AG20443 (cell line): Measurements from ENCODE around the gene ADGRB3.
"Not testable (repeated sequence)": the region's sequence is repeated elsewhere in the genome, so short reads cannot be mapped to it uniquely, and the experiment has no call there.

Experiments used
- DNase-seq: peaks from one replicate; pipeline ENCODE4 v3.0.0; 2012; ENCODE audit warnings: low spot score, mixed read lengths

ADGRB3 gene

GRCh38 chr6:68740828-68741500, 105.9 kb downstream of the ADGRB3 start:
- DNase-seq, result no peak

- DNase-seq, result no peak
Observed at GRCh38 chr6:68741501-68742386, 106.7 kb downstream of the ADGRB3 start.

- DNase-seq, result no peak
Observed at GRCh38 chr6:68743099-68743498, 108.0 kb downstream of the ADGRB3 start.

- not testable (repeated sequence) for DNase-seq
Observed at GRCh38 chr6:68744376-68744775, 109.3 kb downstream of the ADGRB3 start.

- no peak for DNase-seq
Observed at GRCh38 chr6:68746376-68746775, 111.3 kb downstream of the ADGRB3 start.

GRCh38 chr6:68747110-68747790, 112.2 kb downstream of the ADGRB3 start:
- no peak for DNase-seq

GRCh38 chr6:68747832-68748231, 112.8 kb downstream of the ADGRB3 start:
- DNase-seq, result not testable (repeated sequence)

GRCh38 chr6:68754681-68755213, 119.7 kb downstream of the ADGRB3 start:
- DNase-seq, result no peak

- no peak for DNase-seq
Observed at GRCh38 chr6:68756454-68757375, 121.6 kb downstream of the ADGRB3 start.

GRCh38 chr6:68757821-68758220, 122.7 kb downstream of the ADGRB3 start:
- no peak for DNase-seq

- DNase-seq, result no peak
Observed at GRCh38 chr6:68758559-68758958, 123.5 kb downstream of the ADGRB3 start.

GRCh38 chr6:68760485-68760884, 125.4 kb downstream of the ADGRB3 start:
- no peak for DNase-seq

GRCh38 chr6:68760941-68761676, 126.0 kb downstream of the ADGRB3 start:
- DNase-seq, result no peak

- DNase-seq, result no peak
Observed at GRCh38 chr6:68761985-68762384, 126.9 kb downstream of the ADGRB3 start.

GRCh38 chr6:68771426-68771825, 136.3 kb downstream of the ADGRB3 start:
- no peak for DNase-seq

- DNase-seq, result no peak
Observed at GRCh38 chr6:68774843-68775242, 139.8 kb downstream of the ADGRB3 start.

- no peak for DNase-seq
Observed at GRCh38 chr6:68776354-68776753, 141.3 kb downstream of the ADGRB3 start.

- DNase-seq, result no peak
Observed at GRCh38 chr6:68777956-68778355, 142.9 kb downstream of the ADGRB3 start.

GRCh38 chr6:68778356-68779020, 143.4 kb downstream of the ADGRB3 start:
- peak; percentile 8 for DNase-seq

GRCh38 chr6:68779366-68779765, 144.3 kb downstream of the ADGRB3 start:
- no peak for DNase-seq
